Stimulated activated CD8-positive, alpha-beta memory T cell treated with anti-CD3 and anti-CD28 coated beads, Interleukin-7, amount 100 ng/mL, for 4 hours (primary cell): Measurements from ENCODE around the gene SPAAR.

Source experiments
- DNase-seq, 2 donors: peaks; one replicate each; pipeline ENCODE4 v3.0.0-alpha.2; 2020; ENCODE audit warnings: low read depth in 2 of 2

The SPAAR gene

GRCh38 chr9:35948451-35948850 lies 39.2 kb downstream of the SPAAR start:
- DNase-seq = no peak

- no peak for DNase-seq
Observed at GRCh38 chr9:35948901-35949318, 39.6 kb downstream of the SPAAR start.

GRCh38 chr9:35951736-35952135 lies 42.4 kb downstream of the SPAAR start:
- DNase-seq = no peak

- no peak for DNase-seq
Observed at GRCh38 chr9:35952526-35953191, 43.4 kb downstream of the SPAAR start.

DNA sequence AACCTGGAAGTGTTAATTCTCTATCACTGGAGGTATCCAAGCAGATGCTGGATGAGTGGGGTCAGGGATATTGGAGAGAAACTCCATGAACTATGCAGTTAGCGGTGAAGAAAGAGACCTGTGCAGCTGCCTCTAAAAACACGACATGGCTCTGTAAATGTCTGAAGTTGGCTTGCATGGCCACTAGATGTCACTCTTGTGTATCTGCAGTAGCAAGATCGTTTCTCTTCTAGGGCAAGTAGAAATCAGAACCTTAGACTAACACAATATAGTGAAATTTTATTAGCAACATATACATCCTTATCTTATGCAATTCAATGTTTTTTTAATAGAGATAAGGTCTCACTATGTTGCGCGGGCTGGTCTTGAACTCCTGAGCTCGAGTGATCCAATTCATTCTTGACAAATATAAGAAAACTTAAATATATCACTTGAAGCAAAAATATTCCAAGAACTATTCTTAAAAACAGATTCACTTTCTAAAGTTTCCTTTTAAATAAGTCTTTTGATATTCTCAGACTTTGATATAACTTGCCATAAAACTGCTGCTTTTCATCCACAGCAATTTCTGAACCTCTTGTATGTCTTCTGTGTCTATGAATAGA lies 45.8 kb downstream of the SPAAR start:
- peak; percentile 8 to 32 for DNase-seq

DNA sequence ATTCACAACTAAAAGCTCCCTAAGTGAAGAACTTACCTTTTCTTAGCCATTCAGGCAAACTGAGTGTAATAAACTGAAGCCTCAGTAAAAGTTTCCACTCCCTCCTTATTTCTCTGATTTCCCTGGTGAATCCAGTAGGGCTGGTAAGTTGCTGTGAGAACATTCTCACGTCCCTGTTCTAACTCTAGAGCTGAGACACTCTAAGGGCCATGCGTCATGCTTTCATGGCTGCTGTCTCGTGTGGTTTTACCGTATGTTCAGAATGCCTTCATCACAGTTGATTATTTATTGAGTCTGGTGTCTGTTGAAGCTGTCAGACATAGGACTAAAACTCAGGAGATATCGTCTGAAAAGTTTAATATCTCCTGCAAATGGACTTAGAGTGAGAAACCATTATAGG lies 47.4 kb downstream of the SPAAR start:
- DNase-seq = no peak

DNA sequence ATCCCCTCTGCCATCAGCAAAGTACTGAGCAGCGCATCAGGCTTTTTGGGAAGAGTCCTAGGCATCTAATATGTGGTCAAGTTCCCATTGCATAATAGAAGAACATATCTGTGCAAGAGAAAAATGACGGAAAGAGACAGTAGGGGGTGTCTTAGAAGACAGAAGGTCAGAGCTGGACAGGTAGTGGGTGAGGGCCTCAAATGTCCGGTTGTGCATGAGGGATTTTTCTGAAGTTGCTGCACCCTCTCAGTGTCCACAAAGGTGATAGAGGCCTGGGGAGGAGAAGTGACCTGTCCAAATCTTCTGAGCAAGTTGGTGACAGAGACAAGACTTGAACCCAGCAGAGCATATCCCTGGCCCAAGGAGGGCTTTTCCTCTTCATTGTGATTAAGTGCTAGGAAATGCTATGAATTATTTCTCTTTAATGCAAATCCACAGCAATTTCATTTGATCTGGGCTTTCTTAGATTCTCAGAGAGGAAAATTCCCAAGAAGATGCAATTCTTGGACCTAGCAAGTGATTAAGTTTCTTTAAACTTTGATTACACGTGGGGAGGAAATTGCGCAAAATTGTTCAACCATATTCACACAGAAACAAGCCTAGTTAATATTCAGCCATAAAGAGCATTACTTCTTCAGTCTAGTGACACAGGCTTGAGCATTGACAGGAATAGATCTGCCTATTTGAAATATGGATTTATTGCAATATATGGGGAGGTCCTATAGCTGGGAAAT lies 49.0 kb downstream of the SPAAR start, which contains the start of gene OR2S2:
TSS of gene OR2S2 (minus strand) at position 51 of the 734 bp plus-strand sequence. CDS start 56 bp downstream, outside the sequence.
- DNase-seq = no peak

- DNase-seq = no peak
Observed at GRCh38 chr9:35960039-35960655, 50.9 kb downstream of the SPAAR start.
